ENCODE results near the gene EP400. TPM values are rescaled to one million over a fixed set of nuclear protein-coding genes. Genes with fewer than 3 reads are reported as not detected.

EP400 gene
- total and polyA plus RNA-seq, 9 of the 15 experiments (the other 6 are each of a cell fraction or from before 2014, with no cell fraction given), result 4.5 to 58.0 (median 7.0) TPM

- TF ChIP-seq CTCFL (IDR thresholded peaks at IDR 0.05; ENCODE audit: borderline replicate concordance, insufficient read depth, low read depth, low read length, poor library complexity, severe bottlenecking), result no peak
- no peak for TF ChIP-seq PBX2 (CRISPR knock-in tag; IDR thresholded peaks at IDR 0.05; ENCODE audit: low read depth)
- TF ChIP-seq PBX2 (tag; conservative IDR thresholded peaks at IDR 0.05; ENCODE audit: low read depth), result no peak
- TF ChIP-seq MLX (CRISPR knock-in tag; conservative IDR thresholded peaks at IDR 0.05), result no peak
- TF ChIP-seq L3MBTL2 (IDR thresholded peaks at IDR 0.05), result 0 out of 2 replicates have a peak, but pooled peaks have one; percentile 15
- TF ChIP-seq ETV6 (IDR thresholded peaks at IDR 0.05; ENCODE audit: borderline replicate concordance in 1 of 2, low read depth in 2 of 2, low read length in 1 of 2), result no peak
- 0 out of 2 replicates have a peak, but pooled peaks have one; percentile 27 for TF ChIP-seq ETV6 (CRISPR knock-in tag; IDR thresholded peaks at IDR 0.05; ENCODE audit: borderline replicate concordance)
- TF ChIP-seq POLR3G (IDR thresholded peaks at IDR 0.05; ENCODE audit: extremely low read depth, insufficient read length, insufficient replicate concordance), result no peak
- TF ChIP-seq HNRNPK (IDR thresholded peaks at IDR 0.05; ENCODE audit: low read depth, low read length, poor library complexity, severe bottlenecking), result no peak
- TF ChIP-seq ZNF280A (IDR thresholded peaks at IDR 0.05; ENCODE audit: low read depth, partially characterized antibody), result no peak
These were observed 606 bp downstream of the EP400 start (continued) for GRCh38 chr12:131950182-131950913.
